Transverse colon (tissue), 4 donors: ENCODE data around the gene ACACA.

ENCODE experiments used
- EP300 ChIP-seq: sonication (generic); formaldehyde crosslinking; IDR thresholded peaks from one replicate; pipeline ENCODE4 v1.6.1; 2017; ENCODE audit warnings: antibody characterized with exemption, low read depth
- POLR2A ChIP-seq: fragments of 450-650 bp; IDR thresholded peaks from one replicate; pipeline ENCODE4 v1.6.1; 2016; ENCODE audit warnings: antibody characterized with exemption, mild to moderate bottlenecking, moderate library complexity
- POLR2AphosphoS5 ChIP-seq, 3 donors: sonication (generic); formaldehyde crosslinking; IDR thresholded peaks; one replicate each; pipeline ENCODE4 v1.6.1; 2016; ENCODE audit warnings: antibody characterized with exemption in 3 of 3
- TF ChIP-seq, protein P1 (sequence below), 5 experiments: fragments of 200-600 bp in 3 of 5; fragments of 450-650 bp in 2 of 5; sonication (generic) in 3 of 5; IDR thresholded peaks; 1 replicate in 2 of 5; 2 replicates in 3 of 5; pipeline ENCODE4 v1.5.1; 2016 to 2017; ENCODE audit warnings: antibody characterized with exemption in 5 of 5, inconsistent platforms in 3 of 5, mild to moderate bottlenecking in 2 of 5, moderate library complexity in 1 of 5

DNA sequence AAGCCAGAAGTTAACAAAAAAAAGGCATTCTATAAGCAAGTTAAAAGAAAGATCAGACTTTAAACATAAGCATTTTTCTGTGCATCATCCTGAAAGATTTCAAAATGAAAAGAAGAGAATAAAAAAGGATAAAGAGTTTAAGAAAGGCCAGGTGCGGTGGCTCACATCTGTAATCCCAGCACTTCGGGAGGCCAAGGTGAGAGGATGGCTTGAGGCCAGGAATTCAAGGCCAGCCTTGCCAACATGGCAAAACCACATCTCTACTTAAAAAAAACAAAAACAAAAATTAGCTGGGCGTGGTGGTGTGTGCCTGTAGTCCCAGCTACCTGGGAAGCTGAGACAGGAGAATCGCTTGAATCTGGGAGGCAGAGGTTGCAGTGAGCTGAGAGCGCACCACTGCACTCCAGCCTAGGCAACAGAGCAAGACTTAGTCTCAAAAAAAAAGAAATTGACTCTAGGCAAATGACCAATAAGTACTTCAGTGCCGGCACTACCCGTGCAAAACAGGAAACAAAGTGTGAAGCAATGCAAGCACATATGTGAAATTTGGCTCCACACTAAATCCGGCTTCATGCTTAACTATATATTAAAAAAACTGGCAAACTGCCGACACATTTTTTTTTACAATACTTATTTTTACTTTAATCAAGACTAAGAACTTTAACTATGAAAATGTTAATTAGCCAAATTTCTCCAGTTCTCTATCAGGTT is 114.1 kb downstream of the ACACA start:
- TF ChIP-seq, protein P1, sequence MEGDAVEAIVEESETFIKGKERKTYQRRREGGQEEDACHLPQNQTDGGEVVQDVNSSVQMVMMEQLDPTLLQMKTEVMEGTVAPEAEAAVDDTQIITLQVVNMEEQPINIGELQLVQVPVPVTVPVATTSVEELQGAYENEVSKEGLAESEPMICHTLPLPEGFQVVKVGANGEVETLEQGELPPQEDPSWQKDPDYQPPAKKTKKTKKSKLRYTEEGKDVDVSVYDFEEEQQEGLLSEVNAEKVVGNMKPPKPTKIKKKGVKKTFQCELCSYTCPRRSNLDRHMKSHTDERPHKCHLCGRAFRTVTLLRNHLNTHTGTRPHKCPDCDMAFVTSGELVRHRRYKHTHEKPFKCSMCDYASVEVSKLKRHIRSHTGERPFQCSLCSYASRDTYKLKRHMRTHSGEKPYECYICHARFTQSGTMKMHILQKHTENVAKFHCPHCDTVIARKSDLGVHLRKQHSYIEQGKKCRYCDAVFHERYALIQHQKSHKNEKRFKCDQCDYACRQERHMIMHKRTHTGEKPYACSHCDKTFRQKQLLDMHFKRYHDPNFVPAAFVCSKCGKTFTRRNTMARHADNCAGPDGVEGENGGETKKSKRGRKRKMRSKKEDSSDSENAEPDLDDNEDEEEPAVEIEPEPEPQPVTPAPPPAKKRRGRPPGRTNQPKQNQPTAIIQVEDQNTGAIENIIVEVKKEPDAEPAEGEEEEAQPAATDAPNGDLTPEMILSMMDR (IDR thresholded peaks at IDR 0.05), result no peak
- TF ChIP-seq POLR2A, result no peak
- no peak for TF ChIP-seq EP300
- TF ChIP-seq POLR2AphosphoS5 (IDR thresholded peaks at IDR 0.05), result no peak
